Measurements from ENCODE around the gene ZNF438. TPM values are rescaled to one million over a fixed set of nuclear protein-coding genes. Genes with fewer than 3 reads are reported as not detected.

Gene ZNF438
- polyA plus RNA-seq, 3 donors = 5.4 to 11.1 (median 9.3) TPM

DNA sequence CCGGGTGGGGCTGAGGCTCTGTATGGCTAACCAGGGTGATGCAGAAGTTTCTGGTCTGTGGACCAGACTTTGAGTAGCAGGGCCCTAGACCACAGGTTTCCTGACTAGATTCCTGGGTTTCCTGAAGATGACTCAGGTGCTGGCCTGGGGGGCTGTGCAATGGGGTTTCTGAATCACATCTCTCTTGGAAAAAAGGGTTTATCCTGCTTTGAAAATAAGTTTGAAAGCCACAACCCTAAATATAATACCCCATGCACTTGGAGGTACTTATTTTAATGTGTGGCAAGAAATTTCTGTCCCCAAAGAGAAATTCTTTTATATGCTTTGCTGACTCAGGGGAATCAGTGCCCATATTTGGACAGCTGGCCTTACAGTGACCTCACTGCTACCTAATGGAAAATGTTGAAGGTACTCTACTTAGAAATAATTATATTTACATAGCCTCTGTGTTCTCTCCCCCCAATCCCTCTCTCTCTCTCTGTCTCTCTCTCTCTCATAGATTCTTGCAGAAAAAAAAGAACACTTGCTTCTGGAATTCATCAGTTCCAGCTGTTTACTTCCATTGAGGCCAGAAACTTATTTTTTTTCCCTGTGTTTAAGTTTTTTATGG is 217.7 kb downstream of the ZNF438 start:
- H3K4me1 Mint-ChIP-seq = peaks cover 38% of the 10 kb centered on the region
- H3K9me3 ChIP-seq (replicated peaks in 1 of 2; ENCODE audit: control insufficient read depth in 1 of 2, insufficient read depth in 1 of 2, low read length in 2 of 2) = no peaks in the 10 kb centered on the region
- no peak overlapping the region for H3K4me3 Mint-ChIP-seq
- H3K4me2 ChIP-seq (replicated peaks; ENCODE audit: extremely low read depth, low read length, poor library complexity, severe bottlenecking) = no peak overlapping the region
- intact Hi-C loops (cut with micrococcal nuclease) = no loop called here
- 0% methylated on average over 1 of the region's 1 CpG for WGBS (ENCODE audit: insufficient coverage)
- no peak for TF ChIP-seq CTCF (IDR thresholded peaks at IDR 0.05)
- no peak for DNase-seq
- no peak overlapping the region for H3K27ac ChIP-seq (ENCODE audit: low read depth in 1 of 2, low read length in 2 of 2)
- peak overlapping the region in 1 of 7 donors; percentile 32 for H3K27ac Mint-ChIP-seq
- H3K79me2 ChIP-seq (ENCODE audit: insufficient read depth, low read length) = no peaks in the 10 kb centered on the region
- no peak overlapping the region for H2AFZ ChIP-seq (ENCODE audit: insufficient read depth, low read depth, low read length, poor library complexity, severe bottlenecking)
- no peaks in the 10 kb centered on the region for H4K20me1 ChIP-seq (ENCODE audit: insufficient read depth, low read length)
- H3K36me3 ChIP-seq (replicated peaks in 1 of 2; ENCODE audit: control insufficient read depth in 1 of 2, insufficient read depth in 2 of 2, low read length in 2 of 2) = no peaks in the 10 kb centered on the region
- peaks cover 0 to 2% (median 0%) of the 10 kb centered on the region in 7 donors for H3K9me3 Mint-ChIP-seq
- peaks cover 1 to 4% (median 1%) of the 10 kb centered on the region in 3 donors for H3K27me3 Mint-ChIP-seq (ENCODE audit: low read depth in 3 of 3)
- H3K9ac ChIP-seq (ENCODE audit: insufficient read depth, low read length, poor library complexity, severe bottlenecking) = no peak overlapping the region
- H3K36me3 Mint-ChIP-seq = no peaks in the 10 kb centered on the region
- no peaks in the 10 kb centered on the region for H3K27me3 ChIP-seq (ENCODE audit: control insufficient read depth in 2 of 2, insufficient read depth in 2 of 2, low read length in 2 of 2)
- peaks cover 8 to 13% of the 10 kb centered on the region in 2 donors for H3K4me1 ChIP-seq (ENCODE audit: control insufficient read depth in 1 of 2, insufficient read depth in 2 of 2, low read length in 2 of 2)
- no peak overlapping the region for H3K4me3 ChIP-seq (replicated peaks in 1 of 3; ENCODE audit: low read depth in 2 of 3, low read length in 3 of 3)

- no peaks in the 10 kb centered on the region for H3K79me2 ChIP-seq (ENCODE audit: insufficient read depth, low read length)
- DNase-seq = no peak
- H3K27ac ChIP-seq (ENCODE audit: low read depth in 1 of 2, low read length in 2 of 2) = no peak overlapping the region
- H3K4me2 ChIP-seq (replicated peaks; ENCODE audit: extremely low read depth, low read length, poor library complexity, severe bottlenecking) = no peak overlapping the region
- H3K9me3 ChIP-seq (replicated peaks in 1 of 2; ENCODE audit: control insufficient read depth in 1 of 2, insufficient read depth in 1 of 2, low read length in 2 of 2) = no peaks in the 10 kb centered on the region
- peaks cover 0 to 3% (median 2%) of the 10 kb centered on the region in 7 donors for H3K9me3 Mint-ChIP-seq
- TF ChIP-seq CTCF (IDR thresholded peaks at IDR 0.05) = no peak
- H3K27me3 Mint-ChIP-seq (ENCODE audit: low read depth in 3 of 3) = peaks cover 0 to 4% (median 1%) of the 10 kb centered on the region in 3 donors
- H3K4me3 ChIP-seq (replicated peaks in 1 of 3; ENCODE audit: low read depth in 2 of 3, low read length in 3 of 3) = no peak overlapping the region
- H4K20me1 ChIP-seq (ENCODE audit: insufficient read depth, low read length) = no peaks in the 10 kb centered on the region
- H3K27ac Mint-ChIP-seq = no peak overlapping the region
- no peaks in the 10 kb centered on the region for H3K27me3 ChIP-seq (ENCODE audit: control insufficient read depth in 2 of 2, insufficient read depth in 2 of 2, low read length in 2 of 2)
- no peak overlapping the region for H3K9ac ChIP-seq (ENCODE audit: insufficient read depth, low read length, poor library complexity, severe bottlenecking)
- intact Hi-C loops (cut with micrococcal nuclease) = no loop called here
- peaks cover 26% of the 10 kb centered on the region for H3K4me1 Mint-ChIP-seq
- WGBS (ENCODE audit: insufficient coverage) = 38% methylated on average over 11 of the region's 16 CpGs
- peaks cover 0 to 4% of the 10 kb centered on the region in 2 donors for H3K4me1 ChIP-seq (ENCODE audit: control insufficient read depth in 1 of 2, insufficient read depth in 2 of 2, low read length in 2 of 2)
- H3K4me3 Mint-ChIP-seq = peak overlapping the region; percentile 46 to 57
- no peaks in the 10 kb centered on the region for H3K36me3 Mint-ChIP-seq
- no peaks in the 10 kb centered on the region for H3K36me3 ChIP-seq (replicated peaks in 1 of 2; ENCODE audit: control insufficient read depth in 1 of 2, insufficient read depth in 2 of 2, low read length in 2 of 2)
- H2AFZ ChIP-seq (ENCODE audit: insufficient read depth, low read depth, low read length, poor library complexity, severe bottlenecking) = no peak overlapping the region
Measured at GRCh38 chr10:30812018-30812851, 219.4 kb downstream of the ZNF438 start.
